HG02852 (cell line): ENCODE measurements around the gene AOC3.
"Not testable (repeated sequence)": the region's sequence is repeated elsewhere in the genome, so short reads cannot be mapped to it uniquely, and the experiment has no call there.

ENCODE experiments used
- ATAC-seq: cut with Tn5 transposase; IDR thresholded peaks from one replicate; pipeline ENCODE4 v1.9.1; 2021; ENCODE audit warnings: mild to moderate bottlenecking, moderate library complexity; ENCODE audit not compliant: unreplicated experiment

Gene AOC3

GRCh38 chr17:42866216-42866615, 15.2 kb downstream of the AOC3 start:
- no peak for ATAC-seq

DNA sequence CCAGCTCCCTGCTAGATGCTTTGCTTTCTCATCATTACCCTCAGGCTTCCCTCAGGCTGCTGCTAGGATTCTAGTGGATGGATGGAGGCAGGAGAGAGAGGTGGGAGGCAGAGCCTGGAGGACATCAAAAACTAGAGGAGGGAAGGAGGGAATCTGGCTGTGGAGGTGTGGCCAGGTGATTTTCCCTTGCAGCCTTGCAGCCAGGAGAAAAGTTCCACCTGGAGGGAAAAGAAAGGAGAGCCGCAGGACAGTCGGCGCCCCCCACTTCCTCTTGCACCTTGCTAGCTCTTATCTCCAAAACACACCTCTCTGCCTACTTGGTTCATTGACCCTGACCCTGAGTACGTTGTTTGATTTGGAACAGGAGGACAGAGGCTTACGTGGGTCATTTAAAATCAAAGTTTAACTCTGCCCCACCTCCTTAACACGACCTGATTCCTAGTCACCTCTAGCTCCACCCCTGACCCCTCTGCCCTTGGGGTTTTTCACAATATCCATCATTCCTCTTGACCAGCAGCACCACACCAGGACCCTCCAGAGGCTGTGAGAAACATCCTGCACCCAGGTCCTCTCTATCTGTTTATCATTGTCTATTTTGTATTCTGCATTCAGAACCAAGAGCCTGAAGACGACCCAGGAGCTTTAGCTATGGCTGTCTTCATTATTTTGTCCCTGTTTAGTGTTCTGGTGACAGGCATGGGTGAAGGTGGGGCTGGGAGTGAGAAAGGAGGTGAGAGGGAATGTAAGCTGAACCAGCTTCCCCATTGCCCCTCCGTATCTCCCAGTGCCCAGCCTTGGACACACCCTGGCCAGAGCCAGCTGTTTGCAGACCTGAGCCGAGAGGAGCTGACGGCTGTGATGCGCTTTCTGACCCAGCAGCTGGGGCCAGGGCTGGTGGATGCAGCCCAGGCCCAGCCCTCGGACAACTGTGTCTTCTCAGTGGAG, 15.9 kb downstream of the AOC3 start:
- ATAC-seq: no peak

DNA sequence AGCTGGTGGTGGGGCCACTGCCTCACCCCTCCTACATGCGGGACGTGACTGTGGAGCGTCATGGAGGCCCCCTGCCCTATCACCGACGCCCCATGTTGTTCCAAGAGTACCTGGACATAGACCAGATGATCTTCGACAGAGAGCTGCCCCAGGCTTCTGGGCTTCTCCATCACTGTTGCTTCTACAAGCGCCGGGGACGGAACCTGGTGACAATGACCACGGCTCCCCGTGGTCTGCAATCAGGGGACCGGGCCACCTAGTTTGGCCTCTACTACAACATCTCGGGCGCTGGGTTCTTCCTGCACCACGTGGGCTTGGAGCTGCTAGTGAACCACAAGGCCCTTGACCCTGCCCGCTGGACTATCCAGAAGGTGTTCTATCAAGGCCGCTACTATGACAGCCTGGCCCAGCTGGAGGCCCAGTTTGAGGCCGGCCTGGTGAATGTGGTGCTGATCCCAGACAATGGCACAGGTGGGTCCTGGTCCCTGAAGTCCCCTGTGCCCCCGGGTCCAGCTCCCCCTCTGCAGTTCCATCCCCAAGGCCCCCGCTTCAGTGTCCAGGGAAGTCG, 16.8 kb downstream of the AOC3 start:
- ATAC-seq: not testable (repeated sequence)

- ATAC-seq: no peak
Observed at GRCh38 chr17:42868338-42868737, 17.3 kb downstream of the AOC3 start.

DNA sequence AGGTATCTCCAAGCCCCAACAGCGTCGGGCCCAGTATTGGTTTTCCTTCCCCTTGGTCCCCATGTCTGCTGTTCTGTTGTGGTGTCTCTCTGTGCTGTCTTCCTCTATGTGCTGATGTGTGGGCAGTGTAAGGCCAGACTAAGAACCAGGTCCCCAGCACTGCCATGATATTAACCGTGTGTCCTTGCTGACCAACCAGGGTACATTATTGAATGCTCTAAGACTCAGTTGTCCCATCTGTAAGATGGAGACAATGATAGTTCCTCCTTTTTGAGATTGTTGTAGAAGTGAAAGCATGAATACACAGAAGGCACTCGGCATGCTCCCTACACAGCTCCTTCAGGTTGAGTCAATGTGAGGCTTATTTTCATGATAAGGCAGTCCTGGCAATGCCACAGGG, 20.6 kb downstream of the AOC3 start:
- ATAC-seq: no peak

DNA sequence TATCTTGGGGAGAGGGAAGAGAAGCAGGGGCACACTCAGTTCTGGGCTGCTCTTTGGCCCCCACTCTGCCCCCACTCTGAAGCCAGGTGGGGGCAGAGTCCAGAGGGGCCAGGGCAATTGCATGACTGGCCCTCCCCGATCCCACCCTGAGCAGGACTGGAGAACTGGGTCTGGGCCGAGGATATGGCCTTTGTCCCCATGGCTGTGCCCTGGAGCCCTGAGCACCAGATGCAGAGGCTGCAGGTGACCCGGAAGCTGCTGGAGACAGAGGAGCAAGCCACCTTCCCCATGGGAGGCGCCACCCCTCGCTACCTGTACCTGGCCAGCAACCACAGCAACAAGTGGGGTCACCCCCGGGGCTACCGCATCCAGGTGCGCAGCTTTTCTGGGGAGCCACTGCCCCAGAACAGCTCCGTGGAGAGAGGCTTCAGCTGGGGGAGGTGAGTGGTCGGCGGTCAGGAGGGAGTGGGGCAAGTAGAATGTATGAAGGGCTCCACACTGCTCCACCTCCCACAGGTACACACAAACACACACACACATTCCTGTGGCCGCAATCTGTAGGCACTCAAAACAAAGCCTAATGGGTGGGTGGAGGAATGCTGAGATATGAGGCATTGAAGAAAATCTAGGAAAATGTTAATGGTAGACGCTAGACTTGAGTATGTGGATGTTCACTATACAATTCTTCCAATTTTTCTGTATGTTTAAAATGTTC, 21.4 kb downstream of the AOC3 start:
- no peak for ATAC-seq

DNA sequence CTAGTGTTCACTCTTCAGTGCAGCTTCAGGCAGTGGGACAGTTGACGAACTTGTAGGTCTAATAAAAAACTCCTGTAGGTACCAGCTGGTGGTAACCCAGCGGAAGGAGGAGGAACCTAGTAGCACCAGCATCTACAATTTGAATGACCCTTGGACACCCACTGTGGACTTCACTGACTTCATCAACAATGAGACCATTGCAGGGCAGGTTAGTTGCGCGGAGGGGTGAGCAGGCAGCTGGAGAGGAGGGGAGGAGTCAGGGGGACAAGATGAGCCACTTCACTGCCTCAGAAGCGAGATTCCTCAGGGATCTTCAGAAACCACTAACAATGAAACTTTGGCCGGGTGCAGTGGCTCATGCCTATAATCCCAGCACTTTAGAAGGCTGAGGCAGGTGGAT, 22.3 kb downstream of the AOC3 start:
- ATAC-seq: no peak

DNA sequence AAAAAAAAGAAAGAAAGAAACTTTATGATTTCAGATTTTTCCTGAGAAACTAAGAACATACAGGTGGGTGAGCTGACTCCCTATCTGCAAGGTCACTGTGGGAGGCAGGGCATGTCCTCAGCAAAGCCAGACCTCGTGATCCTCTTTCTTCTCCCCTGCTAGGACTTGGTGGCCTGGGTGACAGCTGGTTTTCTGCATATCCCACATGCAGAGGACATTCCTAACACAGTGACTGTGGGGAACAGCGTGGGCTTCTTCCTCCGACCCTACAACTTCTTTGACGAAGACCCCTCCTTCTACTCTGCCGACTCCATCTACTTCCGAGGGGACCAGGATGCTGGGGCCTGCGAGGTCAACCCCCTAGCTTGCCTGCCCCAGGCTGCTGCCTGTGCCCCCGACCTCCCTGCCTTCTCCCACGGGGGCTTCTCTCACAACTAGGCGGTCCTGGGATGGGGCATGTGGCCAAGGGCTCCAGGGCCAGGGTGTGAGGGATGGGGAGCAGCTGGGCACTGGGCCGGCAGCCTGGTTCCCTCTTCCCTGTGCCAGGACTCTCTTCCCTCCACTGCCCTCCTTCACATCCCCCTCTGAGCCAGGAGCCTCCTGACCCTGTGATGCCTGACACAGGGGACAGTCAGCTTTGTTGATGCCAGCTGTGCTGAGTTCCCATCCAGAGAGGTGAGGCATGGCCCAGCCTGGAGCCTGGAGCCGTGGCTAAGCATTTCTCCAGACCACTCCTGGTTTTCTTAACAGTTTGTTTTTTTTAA, 23.1 kb downstream of the AOC3 start:
- not testable (repeated sequence) for ATAC-seq

DNA sequence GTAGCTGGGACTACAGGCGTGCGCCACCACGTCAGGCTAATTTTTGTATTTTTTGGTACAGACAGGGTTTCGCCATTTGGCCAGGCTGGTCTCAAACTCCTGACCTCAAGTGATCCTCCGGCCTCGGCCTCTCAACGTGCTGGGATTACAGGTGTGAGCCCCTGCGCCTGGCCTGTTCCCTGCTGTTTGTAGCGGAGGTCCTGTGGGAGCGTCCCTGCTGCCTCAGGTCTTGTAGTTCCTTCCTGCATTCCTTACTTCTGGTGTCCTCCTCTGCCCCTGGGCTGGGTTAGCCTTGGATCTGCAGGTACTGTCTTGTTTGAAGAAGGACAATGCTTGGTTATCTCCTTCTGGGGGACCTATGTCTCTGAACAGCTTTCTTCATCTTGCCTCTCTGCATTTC, 26.0 kb downstream of the AOC3 start:
- ATAC-seq: no peak

GRCh38 chr17:42878123-42878880, 27.3 kb downstream of the AOC3 start:
- ATAC-seq: no peak

GRCh38 chr17:42878924-42879595, 28.1 kb downstream of the AOC3 start:
- no peak for ATAC-seq

GRCh38 chr17:42879596-42879985, 28.6 kb downstream of the AOC3 start:
- ATAC-seq: no peak

DNA sequence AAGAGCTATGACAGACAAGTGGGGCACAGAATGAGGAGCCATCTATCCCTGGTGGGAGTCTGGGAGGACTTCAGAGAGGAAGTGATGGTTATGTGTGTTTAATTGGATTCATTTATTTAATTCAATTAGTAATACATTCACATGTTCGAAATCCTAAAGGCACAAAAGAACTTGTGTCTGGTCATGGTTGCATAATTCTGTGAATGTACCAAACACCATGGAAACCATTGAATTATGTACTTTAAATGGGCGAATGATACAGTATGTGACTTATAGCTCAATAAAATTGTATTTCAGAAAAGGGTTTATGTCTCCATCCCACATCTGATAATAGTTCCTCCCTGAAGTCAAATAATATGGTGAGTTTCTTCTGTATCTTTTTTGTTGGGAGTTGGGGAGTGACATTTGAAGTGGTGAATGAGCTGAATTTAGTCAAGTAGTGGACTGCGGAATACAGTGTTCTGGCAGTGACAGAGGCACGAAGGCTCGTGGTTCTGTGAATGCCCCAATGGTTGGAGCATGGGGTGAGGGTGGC, 29.8 kb downstream of the AOC3 start:
- ATAC-seq: no peak

DNA sequence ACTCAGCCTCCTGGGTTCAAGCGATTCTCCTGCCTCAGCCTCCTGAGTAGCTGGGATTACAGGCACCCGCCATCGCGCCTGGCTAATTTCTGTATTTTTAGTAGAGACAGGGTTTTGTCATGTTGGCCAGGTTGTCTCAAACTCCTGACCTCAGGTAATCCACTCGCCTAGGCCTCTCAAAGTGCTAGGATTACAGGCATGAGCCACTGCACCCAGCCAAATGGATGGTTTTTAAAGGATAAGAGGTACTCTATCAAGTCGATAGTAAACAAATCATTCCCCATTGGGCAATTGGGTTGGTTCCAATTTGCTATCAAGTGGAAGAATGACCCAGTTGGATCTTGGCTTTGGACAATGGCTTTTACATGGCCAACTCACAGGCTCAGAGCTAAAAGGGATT, 30.7 kb downstream of the AOC3 start:
- ATAC-seq: not testable (repeated sequence)

GRCh38 chr17:42882166-42882565, 31.2 kb downstream of the AOC3 start:
- no peak for ATAC-seq

- ATAC-seq: no peak
Observed at GRCh38 chr17:42883802-42884558, 33.0 kb downstream of the AOC3 start.

- ATAC-seq: not testable (repeated sequence)
Observed at GRCh38 chr17:42885806-42886205, 34.8 kb downstream of the AOC3 start.

DNA sequence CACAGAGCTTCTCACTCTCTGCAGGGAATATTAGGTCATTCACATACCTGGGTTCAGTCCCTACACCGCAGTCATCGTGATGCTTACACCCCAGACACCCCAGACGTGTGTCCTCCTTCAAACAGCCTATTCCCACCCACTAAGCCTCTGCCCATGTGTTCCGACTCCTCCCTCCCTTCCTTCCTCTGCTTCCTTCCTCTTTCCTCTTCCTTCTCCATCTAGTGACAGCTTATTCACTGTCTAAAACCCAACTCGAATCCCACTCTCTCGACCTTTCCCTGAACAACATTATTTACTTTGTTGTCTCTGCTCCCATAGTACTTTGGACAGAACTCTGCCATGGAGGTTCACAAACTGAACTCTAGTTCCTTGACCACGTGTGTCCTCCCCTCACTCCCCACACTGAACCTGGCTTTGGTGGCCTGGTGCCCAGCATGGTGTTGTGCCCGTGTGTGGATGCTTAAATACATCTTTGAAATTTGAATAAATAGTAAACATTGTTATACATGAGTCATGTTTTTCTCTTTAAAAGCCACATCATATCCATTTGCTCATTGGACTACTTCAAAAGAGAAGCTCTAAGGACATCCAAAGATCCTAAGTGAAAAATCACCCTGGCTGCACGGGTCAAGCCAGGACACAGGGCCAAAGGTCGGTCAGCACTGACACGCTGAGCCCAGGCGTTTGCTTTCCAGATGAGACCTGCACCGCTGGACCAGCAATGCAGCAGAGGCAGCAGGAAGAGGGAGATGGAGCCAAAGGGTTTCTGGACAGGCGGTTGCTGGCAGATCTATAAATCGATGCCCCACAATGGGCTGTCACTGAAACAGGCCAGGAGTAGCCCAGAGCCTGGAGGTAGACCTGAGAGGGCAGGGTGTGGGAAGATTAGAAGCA, 35.5 kb downstream of the AOC3 start:
- ATAC-seq: no peak
